K562 (cell line): ENCODE data around the gene KRT81. TPM values are rescaled to one million over a fixed set of nuclear protein-coding genes. Genes with fewer than 3 reads are reported as not detected.

Source experiments
- ATAC-seq: fragments of 200-7000 bp; cut with Tn5 transposase; 3 replicates; pipeline ENCODE4 v1.9.1; 2020; ENCODE audit warnings: moderate library complexity
- BruUV-seq: library from RNA; stranded (reverse); fragments of 400-500 nt; replicated peaks from 2 replicates; lab custom pipeline; 2021; lab: Mats Ljungman, UMichigan
- CTCF ChIA-PET: fragments of 300-600 bp; formaldehyde crosslinking; extraction: SDS; loops from one replicate; lab custom pipeline; 2021; ENCODE audit warnings: low intra/inter-chr PET ratio; lab: Yijun Ruan, JAX
- POLR2A ChIA-PET: fragments of 300-600, 350-650 bp; sonication (Branson Sonifier 250); formaldehyde crosslinking; extraction: SDS; loops from one replicate; lab custom pipeline; 2021; ENCODE audit warnings: antibody characterized with exemption, inconsistent platforms; lab: Yijun Ruan, JAX
- DNase-seq, 4 experiments: peaks; one replicate each; pipeline versions ENCODE4 v3.0.0 to v3.0.0-alpha.2; 2011 to 2018; ENCODE audit warnings: low spot score in 3 of 4, mixed read lengths in 3 of 4; ENCODE audit errors: extremely low read depth in 1 of 4
- FAIRE-seq: peaks from 2 replicates; lab custom pipeline; 2011; peaks lifted over from hg19 to GRCh38; lab: Jason Lieb, UNC
- H2AFZ ChIP-seq: 2 replicates; pipeline ENCODE4 v1.6.0; 2011; ENCODE audit warnings: low read depth, low read length, control low read depth, inconsistent platforms
- H3K27ac ChIP-seq: fragments of 200-600 bp; 3 replicates; pipeline ENCODE4 v1.8.0; 2011; ENCODE audit warnings: low read depth, mild to moderate bottlenecking, control low read depth, inconsistent platforms, low read length, moderate library complexity, mixed read lengths; ENCODE audit errors: extremely low read depth
- H3K27me3 ChIP-seq, 2 experiments: fragments of 300-600 bp in 1 of 2; 2 replicates in 1 of 2; 3 replicates in 1 of 2; pipeline versions ENCODE4 v1.6.0 to v1.8.0; 2011; ENCODE audit warnings: inconsistent platforms in 2 of 2, low read length in 2 of 2, mild to moderate bottlenecking in 1 of 2, mixed read lengths in 1 of 2, moderate library complexity in 1 of 2; ENCODE audit not compliant: control insufficient read depth in 2 of 2, insufficient read depth in 2 of 2
- H3K36me3 ChIP-seq: fragments of 300-600 bp; 3 replicates; pipeline ENCODE4 v1.8.0; 2011; ENCODE audit warnings: mild to moderate bottlenecking, low read length, inconsistent platforms; ENCODE audit not compliant: control insufficient read depth, insufficient read depth
- H3K4me1 ChIP-seq, 2 experiments: fragments of 200-600 bp in 1 of 2; replicated peaks in 1 of 2; 2 replicates in 1 of 2; 3 replicates in 1 of 2; pipeline versions ENCODE4 v1.5.1 to v1.8.0; 2011; ENCODE audit warnings: inconsistent platforms in 2 of 2, low read length in 2 of 2, mild to moderate bottlenecking in 1 of 2, mixed read lengths in 1 of 2, moderate library complexity in 1 of 2; ENCODE audit not compliant: control insufficient read depth in 2 of 2, insufficient read depth in 2 of 2
- H3K4me2 ChIP-seq: 2 replicates; pipeline ENCODE4 v1.6.1; 2011; ENCODE audit warnings: low read length, control low read depth, inconsistent platforms, mixed read lengths; ENCODE audit not compliant: insufficient read depth
- H3K4me3 ChIP-seq: fragments of 200-600 bp; sonication (generic), shearing (Covaris generic); 2 replicates; pipeline ENCODE4 v1.5.1; 2016; ENCODE audit warnings: control low read depth, inconsistent platforms
- H3K79me2 ChIP-seq: fragments of 200-600 bp; 3 replicates; pipeline ENCODE4 v1.8.0; 2011; ENCODE audit warnings: low read length, inconsistent platforms; ENCODE audit not compliant: control insufficient read depth, insufficient read depth
- H3K9ac ChIP-seq, 2 experiments: 2 replicates each; pipeline versions ENCODE4 v1.6.0 to v1.6.1; 2011; ENCODE audit warnings: low read depth in 2 of 2, low read length in 2 of 2, control low read depth in 1 of 2, inconsistent platforms in 1 of 2, mild to moderate bottlenecking in 1 of 2, mixed read lengths in 1 of 2; ENCODE audit not compliant: insufficient read depth in 1 of 2
- H3K9me1 ChIP-seq: one replicate; pipeline ENCODE4 v1.6.0; 2011; ENCODE audit warnings: inconsistent platforms, mild to moderate bottlenecking, low read length, moderate library complexity; ENCODE audit not compliant: control insufficient read depth, insufficient read depth
- H3K9me3 ChIP-seq: replicated peaks from 2 replicates; pipeline ENCODE4 v1.5.1; 2011; ENCODE audit warnings: low read depth, low read length, inconsistent platforms; ENCODE audit not compliant: control insufficient read depth, insufficient read depth
- H4K20me1 ChIP-seq: replicated peaks from 2 replicates; pipeline ENCODE4 v1.6.1; 2011; ENCODE audit warnings: low read length, inconsistent platforms, mixed read lengths; ENCODE audit not compliant: control insufficient read depth, insufficient read depth
- CHD1 ChIP-seq: fragments of 200-600 bp; sonication (generic); IDR thresholded peaks from one replicate; pipeline ENCODE4 v1.6.1; 2012; ENCODE audit warnings: mild to moderate bottlenecking, moderate library complexity, low read length, inconsistent platforms
- CREB1 ChIP-seq, 2 experiments: sonication (generic) in 1 of 2; formaldehyde crosslinking in 1 of 2; IDR thresholded peaks; 2 replicates each; pipeline versions ENCODE4 v1.6.1 to v1.8.0; 2012 to 2022; ENCODE audit warnings: inconsistent platforms in 1 of 2, mild to moderate bottlenecking in 1 of 2, missing genetic modification reagents in 1 of 2, moderate library complexity in 1 of 2
- E2F3 ChIP-seq: fragments of 250-450 bp; sonication (Bioruptor Pico); IDR thresholded peaks from 2 replicates; pipeline ENCODE4 v1.4.0; 2020; ENCODE audit warnings: mild to moderate bottlenecking
- HDAC3 ChIP-seq: fragments of 450-650 bp; IDR thresholded peaks from 2 replicates; pipeline ENCODE4 v1.6.1; 2018; ENCODE audit warnings: borderline replicate concordance, mild to moderate bottlenecking, moderate library complexity; ENCODE audit not compliant: partially characterized antibody
- KHSRP ChIP-seq: fragments of 450-650 bp; IDR thresholded peaks from 2 replicates; pipeline ENCODE4 v1.6.1; 2017
- KLF13 ChIP-seq: fragments of 450-650 bp; IDR thresholded peaks from 2 replicates; pipeline ENCODE4 v1.6.1; 2016; ENCODE audit warnings: missing genetic modification characterization, low read depth, mild to moderate bottlenecking, missing compliant biosample characterization, moderate library complexity, borderline replicate concordance
- MCM3 ChIP-seq: fragments of 450-650 bp; IDR thresholded peaks from 2 replicates; pipeline ENCODE4 v1.6.1; 2016
- POLR2H ChIP-seq: IDR thresholded peaks from 2 replicates; pipeline ENCODE4 v1.6.1; 2016; ENCODE audit warnings: missing genetic modification characterization, low read depth, mild to moderate bottlenecking, control low read depth, missing compliant biosample characterization, moderate library complexity
- RBM34 ChIP-seq: fragments of 200-400 bp; formaldehyde crosslinking; IDR thresholded peaks from 2 replicates; pipeline ENCODE4 v1.6.1; 2018; ENCODE audit warnings: low read length, borderline replicate concordance; ENCODE audit not compliant: insufficient read depth
- SMAD3 ChIP-seq: fragments of 450-650 bp; formaldehyde crosslinking; conservative IDR thresholded peaks from 2 replicates; pipeline ENCODE4 v1.4.0; 2020; ENCODE audit warnings: mild to moderate bottlenecking
- TFAM ChIP-seq: fragments of 250-450 bp; sonication (Bioruptor Pico); conservative IDR thresholded peaks from 2 replicates; pipeline ENCODE4 v1.5.0; 2021; ENCODE audit warnings: mild to moderate bottlenecking, moderate library complexity
- ZBTB7A ChIP-seq: IDR thresholded peaks from 2 replicates; pipeline ENCODE4 v1.6.1; 2011; ENCODE audit warnings: low read depth, mild to moderate bottlenecking, low read length, moderate library complexity, borderline replicate concordance; ENCODE audit not compliant: control insufficient read depth
- ZNF507 ChIP-seq: conservative IDR thresholded peaks from 2 replicates; pipeline ENCODE4 v1.6.1; 2017; ENCODE audit warnings: missing genetic modification characterization, missing compliant biosample characterization
- ZNF696 ChIP-seq: fragments of 250-450 bp; sonication (Bioruptor Pico); conservative IDR thresholded peaks from 2 replicates; pipeline ENCODE4 v1.4.0; 2020; ENCODE audit warnings: mild to moderate bottlenecking, moderate library complexity
- WGBS: fragments of 100-300 bp; shearing (Covaris generic); methylation state at CpG from one replicate; pipeline ENCODE4 v1.1.6; 2016; ENCODE audit warnings: low coverage, mixed read lengths; ENCODE audit not compliant: insufficient coverage; ENCODE audit errors: missing lambda C conversion rate; 5-methylcytosine and 5-hydroxymethylcytosine counted together
- in situ Hi-C: fragments of 300-500 bp; cut with MboI; formaldehyde crosslinking; loops from 4 replicates; pipeline ENCODE4 v1.15.0; 2018; ENCODE audit warnings: inconsistent platforms, mixed read lengths
- intact Hi-C: fragments of 100-400 bp; cut with micrococcal nuclease; formaldehyde crosslinking; loops from 2 replicates; pipeline ENCODE4 v1.14.2; 2022
- polyA plus RNA-seq, 8 experiments: library from polyadenylated mRNA; depleted of rRNA in 4 of 8; stranded (reverse) in 5 of 8; unstranded in 3 of 8; fragments of >200 nt; fragmentation: Nextera tagmentation in 2 of 8; fragmentation: Illumina TruSeq in 1 of 8; extraction: Ambion mirVana in 2 of 8; extraction: Trizol in 1 of 8; gene quantifications; 2 replicates each; pipeline versions ENCODE4 v1.2.1 to v1.2.3, GENCODE V29; 2011 to 2014; ENCODE audit warnings: inconsistent platforms in 1 of 8, missing spikeins in 1 of 8
- total RNA-seq, 7 experiments: library from RNA; depleted of rRNA in 6 of 7; stranded (reverse); fragments of >200 nt in 6 of 7; fragmentation: Illumina TruSeq in 2 of 7; extraction: Trizol in 2 of 7; gene quantifications; 2 replicates each; pipeline versions ENCODE4 v1.2.1 to v1.2.3, GENCODE V29; 2011 to 2021; ENCODE audit warnings: low replicate concordance in 1 of 7
- TF ChIP-seq, protein P1 (sequence below): fragments of 250-450 bp; sonication (Bioruptor Pico); IDR thresholded peaks from 2 replicates; pipeline ENCODE4 v1.4.0; 2020; ENCODE audit warnings: mild to moderate bottlenecking
- TF ChIP-seq, protein P2 (sequence below): fragments of 250-450 bp; sonication (Bioruptor Pico); IDR thresholded peaks from 2 replicates; pipeline ENCODE4 v1.8.0; 2022; ENCODE audit warnings: moderate library complexity, mild to moderate bottlenecking, inconsistent platforms
- TF ChIP-seq, protein P3 (sequence below): fragments of 450-650 bp; formaldehyde crosslinking; IDR thresholded peaks from 2 replicates; pipeline ENCODE4 v1.4.0; 2020; ENCODE audit warnings: mild to moderate bottlenecking, moderate library complexity

KRT81 gene
- total and polyA plus RNA-seq, 9 of the 15 experiments (the other 6 are each of a cell fraction or from before 2014, with no cell fraction given) = 0.27 TPM; not detected in 8

DNA sequence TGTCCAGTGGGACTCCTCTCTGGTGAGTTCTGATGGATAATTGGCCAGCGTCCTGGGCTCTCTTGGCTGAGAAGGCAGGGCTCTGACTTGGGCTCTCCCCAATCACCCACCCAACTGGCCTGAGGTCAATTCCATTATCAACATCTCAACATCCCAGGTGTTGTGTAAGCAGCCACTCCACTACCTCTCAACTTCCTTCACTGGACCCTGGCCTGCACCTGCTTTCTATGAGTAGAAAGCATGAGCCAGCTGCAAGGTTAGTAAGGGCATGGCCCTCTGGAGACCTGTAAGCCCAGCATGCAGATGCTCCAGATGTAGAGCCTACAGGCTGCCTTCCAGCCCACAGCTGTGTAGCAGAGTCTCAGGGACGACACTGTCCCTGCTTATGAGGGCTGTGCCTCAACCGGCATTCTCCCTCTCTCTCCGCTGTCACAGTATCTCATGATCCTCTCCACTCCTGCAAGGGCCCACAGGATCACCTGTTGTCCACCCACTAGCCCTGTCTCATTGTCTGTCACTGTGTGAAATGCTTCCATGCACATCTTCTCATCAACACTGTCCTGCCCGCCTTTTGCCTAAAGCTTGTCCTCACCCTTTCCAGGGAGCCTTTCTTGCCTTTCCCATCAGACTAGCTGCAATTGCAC lies 5.4 kb upstream of the KRT81 start:
- Histone ChIP-seq H3K9ac (no peak overlapping the region), H3K27ac (no peak overlapping the region), H3K9me3 (no peaks in the 10 kb centered on the region), H3K4me2 (no peak overlapping the region), H3K27me3 (peaks cover 5 to 23% of the 10 kb centered on the region in 2 experiments; a peak in 4 of 5 replicates), H3K4me1 (no peaks in the 10 kb centered on the region), H3K79me2 (no peaks in the 10 kb centered on the region), H2AFZ (no peak overlapping the region), H4K20me1 (no peaks in the 10 kb centered on the region; the same call in 1 of the 2 replicates), H3K36me3 (no peaks in the 10 kb centered on the region), H3K4me3 (no peak overlapping the region)
- 3% methylated on average over 5 of the region's 5 CpGs for WGBS
- BruUV-seq = no TSS peak
- intact Hi-C loops = no loop called here
- DNase-seq (no peak), ATAC-seq (no peak), FAIRE-seq (no peak)
- CTCF ChIA-PET = no interaction called here
- in situ Hi-C loops = no loop called here
- TF ChIP-seq CREB1 (IDR thresholded peaks at IDR 0.05) = no peak
- no peak for TF ChIP-seq CREB1 (CRISPR knock-in tag; IDR thresholded peaks at IDR 0.05)
- TF ChIP-seq, protein P1, sequence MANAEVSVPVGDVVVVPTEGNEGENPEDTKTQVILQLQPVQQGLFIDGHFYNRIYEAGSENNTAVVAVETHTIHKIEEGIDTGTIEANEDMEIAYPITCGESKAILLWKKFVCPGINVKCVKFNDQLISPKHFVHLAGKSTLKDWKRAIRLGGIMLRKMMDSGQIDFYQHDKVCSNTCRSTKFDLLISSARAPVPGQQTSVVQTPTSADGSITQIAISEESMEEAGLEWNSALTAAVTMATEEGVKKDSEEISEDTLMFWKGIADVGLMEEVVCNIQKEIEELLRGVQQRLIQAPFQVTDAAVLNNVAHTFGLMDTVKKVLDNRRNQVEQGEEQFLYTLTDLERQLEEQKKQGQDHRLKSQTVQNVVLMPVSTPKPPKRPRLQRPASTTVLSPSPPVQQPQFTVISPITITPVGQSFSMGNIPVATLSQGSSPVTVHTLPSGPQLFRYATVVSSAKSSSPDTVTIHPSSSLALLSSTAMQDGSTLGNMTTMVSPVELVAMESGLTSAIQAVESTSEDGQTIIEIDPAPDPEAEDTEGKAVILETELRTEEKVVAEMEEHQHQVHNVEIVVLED (CRISPR knock-in tag) = no peak
- TF ChIP-seq KLF13 = no peak
- TF ChIP-seq ZNF696 (CRISPR knock-in tag) = no peak
- no peak for TF ChIP-seq KHSRP
- TF ChIP-seq TFAM (CRISPR knock-in tag) = no peak
- TF ChIP-seq, protein P2, sequence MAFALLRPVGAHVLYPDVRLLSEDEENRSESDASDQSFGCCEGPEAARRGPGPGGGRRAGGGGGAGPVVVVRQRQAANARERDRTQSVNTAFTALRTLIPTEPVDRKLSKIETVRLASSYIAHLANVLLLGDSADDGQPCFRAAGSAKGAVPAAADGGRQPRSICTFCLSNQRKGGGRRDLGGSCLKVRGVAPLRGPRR = no peak
- no peak for TF ChIP-seq SMAD3 (CRISPR knock-in tag)
- TF ChIP-seq, protein P3, sequence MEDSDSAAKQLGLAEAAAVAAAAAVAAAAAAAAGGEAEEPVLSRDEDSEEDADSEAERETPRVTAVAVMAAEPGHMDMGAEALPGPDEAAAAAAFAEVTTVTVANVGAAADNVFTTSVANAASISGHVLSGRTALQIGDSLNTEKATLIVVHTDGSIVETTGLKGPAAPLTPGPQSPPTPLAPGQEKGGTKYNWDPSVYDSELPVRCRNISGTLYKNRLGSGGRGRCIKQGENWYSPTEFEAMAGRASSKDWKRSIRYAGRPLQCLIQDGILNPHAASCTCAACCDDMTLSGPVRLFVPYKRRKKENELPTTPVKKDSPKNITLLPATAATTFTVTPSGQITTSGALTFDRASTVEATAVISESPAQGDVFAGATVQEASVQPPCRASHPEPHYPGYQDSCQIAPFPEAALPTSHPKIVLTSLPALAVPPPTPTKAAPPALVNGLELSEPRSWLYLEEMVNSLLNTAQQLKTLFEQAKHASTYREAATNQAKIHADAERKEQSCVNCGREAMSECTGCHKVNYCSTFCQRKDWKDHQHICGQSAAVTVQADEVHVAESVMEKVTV (CRISPR knock-in tag) = no peak
- TF ChIP-seq CHD1 = no peak
- TF ChIP-seq POLR2H = no peak
- TF ChIP-seq ZBTB7A = no peak
- TF ChIP-seq MCM3 = no peak
- no peak for TF ChIP-seq RBM34
- TF ChIP-seq ZNF507 (tag) = no peak
- TF ChIP-seq E2F3 = no peak
- no peak for TF ChIP-seq HDAC3
- TF ChIP-seq, all 486 proteins: peak for 0
- H3K9me1 ChIP-seq = no peaks in the 10 kb centered on the region
- POLR2A ChIA-PET = interaction anchor here (0.6 to 0.7 kb wide), 2 partner anchors 16 to 467 kb away, joined by 3 to 4 read pairs; no protein-coding TSS in a partner anchor
